A549 (cell line): ENCODE measurements around the gene ADCY1. TPM values are rescaled to one million over a fixed set of nuclear protein-coding genes. Genes with fewer than 3 reads are reported as not detected.

Experiments
- ATAC-seq, 2 experiments: fragments of 200-7000 bp in 1 of 2; fragments of >200 bp in 1 of 2; cut with Nextera tagmentation in 1 of 2; cut with Tn5 transposase in 1 of 2; 3 replicates each; pipeline versions ENCODE4 v1.8.0 to v1.9.1; 2018 to 2020; ENCODE audit warnings: mild to moderate bottlenecking in 1 of 2, moderate library complexity in 1 of 2
- CTCF ChIA-PET: fragments of 300-600 bp; sonication (Branson Sonifier 250); formaldehyde crosslinking; extraction: SDS; loops from one replicate; lab custom pipeline; 2021; ENCODE audit warnings: antibody characterized with exemption, inconsistent platforms; lab: Yijun Ruan, JAX
- POLR2A ChIA-PET: fragments of 350-600 bp; formaldehyde crosslinking; extraction: SDS; loops from one replicate; lab custom pipeline; 2021; ENCODE audit warnings: antibody characterized with exemption, inconsistent platforms; lab: Yijun Ruan, JAX
- DNase-seq, 2 experiments: peaks; one replicate each; pipeline versions ENCODE4 v3.0.0 to v3.0.0-alpha.2; 2011 to 2016; ENCODE audit warnings: low read depth in 1 of 2, low spot score in 1 of 2
- FAIRE-seq: peaks from 2 replicates; lab custom pipeline; 2011; peaks lifted over from hg19 to GRCh38; lab: Jason Lieb, UNC
- H3K27ac ChIP-seq, 2 experiments: fragments of >200 bp; sonication (Bioruptor Twin); formaldehyde crosslinking; 3 replicates each; pipeline ENCODE4 v1.5.1; 2016 to 2017
- H3K4me1 ChIP-seq: fragments of >200 bp; sonication (Bioruptor Twin); formaldehyde crosslinking; 3 replicates; pipeline ENCODE4 v1.6.1; 2016
- H3K4me2 ChIP-seq: fragments of >200 bp; sonication (Bioruptor Twin); formaldehyde crosslinking; 3 replicates; pipeline ENCODE4 v1.6.1; 2016
- H3K4me3 ChIP-seq: fragments of >200 bp; sonication (Bioruptor Twin); formaldehyde crosslinking; 3 replicates; pipeline ENCODE4 v1.5.1; 2016
- H3K9me3 ChIP-seq: fragments of >200 bp; sonication (Bioruptor Twin); formaldehyde crosslinking; 3 replicates; pipeline ENCODE4 v1.6.1; 2016
- BHLHE40 ChIP-seq: IDR thresholded peaks from 2 replicates; pipeline ENCODE4 v1.6.1; 2012; ENCODE audit warnings: low read depth, low read length, inconsistent platforms
- CBX8 ChIP-seq: fragments of 200-600 bp; sonication (generic); IDR thresholded peaks from 2 replicates; pipeline ENCODE4 v1.6.1; 2016
- CHD2 ChIP-seq: fragments of 150-350 bp; IDR thresholded peaks from 2 replicates; pipeline ENCODE4 v1.6.1; 2014; ENCODE audit warnings: low read length; ENCODE audit not compliant: partially characterized antibody
- CHD4 ChIP-seq: fragments of 200-600 bp; sonication (generic); IDR thresholded peaks from 2 replicates; pipeline ENCODE4 v1.6.1; 2016; ENCODE audit warnings: antibody characterized with exemption, mild to moderate bottlenecking, borderline replicate concordance
- EHMT2 ChIP-seq: fragments of 200-600 bp; sonication (generic); IDR thresholded peaks from 2 replicates; pipeline ENCODE4 v1.6.1; 2016; ENCODE audit warnings: antibody characterized with exemption, low read depth, mild to moderate bottlenecking, moderate library complexity
- FOSL2 ChIP-seq, 2 experiments: fragments of 450-650 bp in 1 of 2; fragments of >200 bp in 1 of 2; sonication (Bioruptor Twin) in 1 of 2; formaldehyde crosslinking; IDR thresholded peaks; 2 replicates each; pipeline versions ENCODE4 v1.5.0 to v1.6.1; 2016 to 2020; ENCODE audit warnings: mild to moderate bottlenecking in 1 of 2, moderate library complexity in 1 of 2
- HEYL ChIP-seq: fragments of 250-450 bp; sonication (Bioruptor Pico); IDR thresholded peaks from 2 replicates; pipeline ENCODE4 v1.8.0; 2021; ENCODE audit warnings: mild to moderate bottlenecking, moderate library complexity
- HOXB5 ChIP-seq: fragments of 250-450 bp; sonication (Bioruptor Pico); IDR thresholded peaks from 2 replicates; pipeline ENCODE4 v1.5.0; 2020; ENCODE audit warnings: mild to moderate bottlenecking, moderate library complexity
- KDM1A ChIP-seq: fragments of 200-600 bp; sonication (generic); IDR thresholded peaks from 2 replicates; pipeline ENCODE4 v1.6.1; 2016; ENCODE audit warnings: low read depth, mild to moderate bottlenecking
- KDM5A ChIP-seq: fragments of 200-600 bp; sonication (generic); IDR thresholded peaks from 2 replicates; pipeline ENCODE4 v1.6.1; 2016; ENCODE audit warnings: antibody characterized with exemption, mild to moderate bottlenecking
- MAFK ChIP-seq: fragments of 450-650 bp; IDR thresholded peaks from 2 replicates; pipeline ENCODE4 v1.6.1; 2014; ENCODE audit not compliant: partially characterized antibody
- NFE2L2 ChIP-seq: fragments of 150-350 bp; conservative IDR thresholded peaks from 2 replicates; pipeline ENCODE4 v1.6.1; 2014; ENCODE audit warnings: low read length
- NPAS2 ChIP-seq: fragments of 250-450 bp; sonication (Bioruptor Pico); IDR thresholded peaks from 2 replicates; pipeline ENCODE4 v1.8.0; 2022; ENCODE audit warnings: mild to moderate bottlenecking, moderate library complexity, borderline replicate concordance
- RFX5 ChIP-seq: fragments of 450-650 bp; IDR thresholded peaks from 2 replicates; pipeline ENCODE4 v1.7.1; 2014; ENCODE audit warnings: antibody characterized with exemption, mild to moderate bottlenecking, moderate library complexity
- ZC3H11A ChIP-seq: fragments of 450-650 bp; IDR thresholded peaks from 2 replicates; pipeline ENCODE4 v1.6.1; 2014; ENCODE audit warnings: antibody characterized with exemption, mild to moderate bottlenecking
- WGBS: methylation state at CpG from one replicate; pipeline ENCODE4 v1.1.6; 2017; ENCODE audit errors: missing lambda C conversion rate; 5-methylcytosine and 5-hydroxymethylcytosine counted together
- polyA plus RNA-seq, 4 experiments: library from polyadenylated mRNA; depleted of rRNA in 3 of 4; stranded (reverse); fragments of >200 nt; fragmentation: RNase III in 1 of 4; extraction: RNeasy Plus Mini Kit Qiagen cat#74134 plus additional on column Dnase treatment in 1 of 4; gene quantifications; 2 replicates in 3 of 4; 3 replicates in 1 of 4; pipeline ENCODE4 v1.2.3, GENCODE V29; 2011 to 2017
- TF ChIP-seq, protein P1 (sequence below): fragments of 250-450 bp; sonication (Bioruptor Pico); IDR thresholded peaks from 2 replicates; pipeline ENCODE4 v1.5.0; 2021; ENCODE audit warnings: mild to moderate bottlenecking, moderate library complexity, borderline replicate concordance
- TF ChIP-seq, protein P2 (sequence below): IDR thresholded peaks from 2 replicates; pipeline ENCODE4 v1.6.1; 2012
- TF ChIP-seq, protein P3 (sequence below): fragments of 150-350 bp; IDR thresholded peaks from 2 replicates; pipeline ENCODE4 v1.6.1; 2014; ENCODE audit warnings: low read depth, mild to moderate bottlenecking, low read length
- TF ChIP-seq, protein P4 (sequence below): fragments of 250-450 bp; sonication (Bioruptor Pico); IDR thresholded peaks from 2 replicates; pipeline ENCODE4 v1.5.0; 2020; ENCODE audit warnings: low read depth, mild to moderate bottlenecking, moderate library complexity

ADCY1 gene
- polyA plus RNA-seq, 2 of the 4 experiments (the other 2 are of a cell fraction), result 1.3 to 1.7 TPM

DNA sequence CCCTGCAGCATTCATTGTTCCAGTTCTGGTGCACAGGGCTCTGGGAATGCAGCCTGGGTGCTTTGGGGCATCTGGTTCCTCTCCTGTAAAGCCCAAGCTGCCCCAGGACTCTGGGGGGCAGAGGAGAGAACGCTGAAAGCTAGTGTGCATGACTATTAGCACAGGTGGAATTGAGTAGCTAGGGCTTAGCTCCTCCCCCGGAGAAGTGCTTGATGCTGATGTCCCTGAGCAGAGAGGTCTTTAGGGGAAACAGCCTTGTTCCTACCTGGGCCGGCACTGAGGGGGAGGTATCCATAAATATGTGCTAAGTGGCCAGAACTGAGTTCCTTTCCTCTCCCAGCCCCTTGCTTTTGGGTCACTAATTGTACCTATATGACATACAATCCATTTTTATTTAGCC lies 3.9 kb downstream of the ADCY1 start:
- peaks cover 7% of the 10 kb centered on the region for H3K4me1 ChIP-seq
- POLR2A ChIA-PET, result no interaction called here

GRCh38 chr7:45578467-45578866 lies 4.3 kb downstream of the ADCY1 start:
- CTCF ChIA-PET, result interaction anchor here (0.6 to 1.2 kb wide), 2 partner anchors 33 to 319 kb away, joined by 3 read pairs; no protein-coding TSS in a partner anchor
- no peak overlapping the region for H3K27ac ChIP-seq

More for the DNA sequence above, 3.9 kb downstream of the ADCY1 start:
- ATAC-seq (no peak), FAIRE-seq (no peak), DNase-seq (no peak)
- Histone ChIP-seq H3K27ac (no peak overlapping the region), H3K4me3 (no peak overlapping the region), H3K9me3 (no peaks in the 10 kb centered on the region), H3K4me2 (no peak overlapping the region)
- CTCF ChIA-PET, result interaction anchor here (0.6 to 1.2 kb wide), 2 partner anchors 13 to 318 kb away, joined by 3 read pairs; no protein-coding TSS in a partner anchor
- TF ChIP-seq CHD2, result no peak
- WGBS, result 6% methylated on average over 3 of the region's 3 CpGs

DNA sequence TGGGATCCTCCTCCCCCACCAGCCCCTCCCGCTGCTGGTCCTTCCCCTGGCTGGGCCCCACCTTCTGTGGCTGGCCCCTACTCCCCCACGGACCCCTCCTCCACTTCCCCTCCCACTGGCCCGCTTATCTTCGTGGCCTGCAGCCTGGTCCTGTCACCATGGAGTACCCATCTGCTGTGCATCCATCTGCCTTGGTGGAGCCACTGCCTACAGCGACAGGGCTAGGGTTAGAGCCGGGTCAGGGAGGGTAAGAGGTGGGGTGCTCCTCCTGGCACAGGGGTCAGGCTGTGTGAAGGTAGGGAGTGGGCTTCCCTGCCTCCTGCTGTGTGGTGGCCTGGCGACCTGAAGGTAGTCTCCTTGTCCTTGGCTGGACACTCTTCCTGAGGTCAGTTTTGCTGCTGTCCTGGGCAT lies 5.2 kb downstream of the ADCY1 start:
- TF ChIP-seq RFX5 (no peak), KDM1A (no peak), MAFK (no peak), CHD4 (no peak), FOSL2 (IDR thresholded peaks at IDR 0.05) (no peak), FOSL2 (CRISPR knock-in tag; IDR thresholded peaks at IDR 0.05) (no peak), EHMT2 (no peak), HEYL (CRISPR knock-in tag) (no peak), CBX8 (no peak), ZC3H11A (no peak), NFE2L2 (no peak), HOXB5 (CRISPR knock-in tag) (no peak), NPAS2 (CRISPR knock-in tag) (no peak), KDM5A (no peak)
- TF ChIP-seq, protein P1, sequence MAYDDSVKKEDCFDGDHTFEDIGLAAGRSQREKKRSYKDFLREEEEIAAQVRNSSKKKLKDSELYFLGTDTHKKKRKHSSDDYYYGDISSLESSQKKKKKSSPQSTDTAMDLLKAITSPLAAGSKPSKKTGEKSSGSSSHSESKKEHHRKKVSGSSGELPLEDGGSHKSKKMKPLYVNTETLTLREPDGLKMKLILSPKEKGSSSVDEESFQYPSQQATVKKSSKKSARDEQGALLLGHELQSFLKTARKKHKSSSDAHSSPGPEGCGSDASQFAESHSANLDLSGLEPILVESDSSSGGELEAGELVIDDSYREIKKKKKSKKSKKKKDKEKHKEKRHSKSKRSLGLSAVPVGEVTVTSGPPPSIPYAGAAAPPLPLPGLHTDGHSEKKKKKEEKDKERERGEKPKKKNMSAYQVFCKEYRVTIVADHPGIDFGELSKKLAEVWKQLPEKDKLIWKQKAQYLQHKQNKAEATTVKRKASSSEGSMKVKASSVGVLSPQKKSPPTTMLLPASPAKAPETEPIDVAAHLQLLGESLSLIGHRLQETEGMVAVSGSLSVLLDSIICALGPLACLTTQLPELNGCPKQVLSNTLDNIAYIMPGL (CRISPR knock-in tag), result no peak
- TF ChIP-seq, protein P2, sequence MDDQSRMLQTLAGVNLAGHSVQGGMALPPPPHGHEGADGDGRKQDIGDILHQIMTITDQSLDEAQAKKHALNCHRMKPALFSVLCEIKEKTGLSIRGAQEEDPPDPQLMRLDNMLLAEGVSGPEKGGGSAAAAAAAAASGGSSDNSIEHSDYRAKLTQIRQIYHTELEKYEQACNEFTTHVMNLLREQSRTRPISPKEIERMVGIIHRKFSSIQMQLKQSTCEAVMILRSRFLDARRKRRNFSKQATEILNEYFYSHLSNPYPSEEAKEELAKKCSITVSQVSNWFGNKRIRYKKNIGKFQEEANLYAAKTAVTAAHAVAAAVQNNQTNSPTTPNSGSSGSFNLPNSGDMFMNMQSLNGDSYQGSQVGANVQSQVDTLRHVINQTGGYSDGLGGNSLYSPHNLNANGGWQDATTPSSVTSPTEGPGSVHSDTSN, result no peak
- TF ChIP-seq, protein P3, sequence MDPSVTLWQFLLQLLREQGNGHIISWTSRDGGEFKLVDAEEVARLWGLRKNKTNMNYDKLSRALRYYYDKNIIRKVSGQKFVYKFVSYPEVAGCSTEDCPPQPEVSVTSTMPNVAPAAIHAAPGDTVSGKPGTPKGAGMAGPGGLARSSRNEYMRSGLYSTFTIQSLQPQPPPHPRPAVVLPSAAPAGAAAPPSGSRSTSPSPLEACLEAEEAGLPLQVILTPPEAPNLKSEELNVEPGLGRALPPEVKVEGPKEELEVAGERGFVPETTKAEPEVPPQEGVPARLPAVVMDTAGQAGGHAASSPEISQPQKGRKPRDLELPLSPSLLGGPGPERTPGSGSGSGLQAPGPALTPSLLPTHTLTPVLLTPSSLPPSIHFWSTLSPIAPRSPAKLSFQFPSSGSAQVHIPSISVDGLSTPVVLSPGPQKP, result no peak
- Histone ChIP-seq H3K4me2 (no peak overlapping the region), H3K4me3 (no peak overlapping the region), H3K9me3 (no peaks in the 10 kb centered on the region), H3K4me1 (peaks cover 7% of the 10 kb centered on the region), H3K27ac (no peak overlapping the region)
- DNase-seq, result no peak
- ChIA-PET POLR2A (interaction anchor here (0.6 kb wide), 1 partner anchor 49 kb away, joined by 3 read pairs; no protein-coding TSS in a partner anchor), CTCF (interaction anchor here (1.2 to 1.5 kb wide), 2 partner anchors 170 to 320 kb away, joined by 3 to 4 read pairs; no protein-coding TSS in a partner anchor)
- no peak for ATAC-seq
- 60% methylated on average over 3 of the region's 7 CpGs for WGBS
- FAIRE-seq, result no peak

More at GRCh38 chr7:45578467-45578866, 4.3 kb downstream of the ADCY1 start:
- DNase-seq (no peak), ATAC-seq (no peak), FAIRE-seq (no peak)
- Histone ChIP-seq H3K4me2 (no peak overlapping the region), H3K4me3 (no peak overlapping the region), H3K9me3 (no peaks in the 10 kb centered on the region), H3K4me1 (peaks cover 7% of the 10 kb centered on the region)
- POLR2A ChIA-PET, result no interaction called here
- TF ChIP-seq, protein P4, sequence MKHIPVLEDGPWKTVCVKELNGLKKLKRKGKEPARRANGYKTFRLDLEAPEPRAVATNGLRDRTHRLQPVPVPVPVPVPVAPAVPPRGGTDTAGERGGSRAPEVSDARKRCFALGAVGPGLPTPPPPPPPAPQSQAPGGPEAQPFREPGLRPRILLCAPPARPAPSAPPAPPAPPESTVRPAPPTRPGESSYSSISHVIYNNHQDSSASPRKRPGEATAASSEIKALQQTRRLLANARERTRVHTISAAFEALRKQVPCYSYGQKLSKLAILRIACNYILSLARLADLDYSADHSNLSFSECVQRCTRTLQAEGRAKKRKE (CRISPR knock-in tag), result no peak
- TF ChIP-seq NPAS2 (CRISPR knock-in tag) (no peak), NFE2L2 (no peak), HOXB5 (CRISPR knock-in tag) (no peak), BHLHE40 (no peak), CHD2 (no peak)
- TF ChIP-seq, protein P1 (CRISPR knock-in tag), result no peak
- WGBS, result 75% methylated on average over 1 of the region's 1 CpG
